ENCODE results near the gene ILKAP. TPM values are rescaled to one million over a fixed set of nuclear protein-coding genes. Genes with fewer than 3 reads are reported as not detected.

The ILKAP gene
- 22.3 TPM for total RNA-seq
- 67.0 TPM for polyA plus RNA-seq
- long read RNA-seq, donor 1, partial matches to known transcripts: 0 of 2 reads
- long read RNA-seq, donor 1, other reads (novel, unspliced or antisense): 0 of 2 reads
- long read RNA-seq, donor 2, transcript ILKAP-201 (12 exons, 1,490 nt): major isoform, 27 of 31 reads
- long read RNA-seq, donor 2, partial matches to known transcripts: 0 of 31 reads
- long read RNA-seq, donor 2, other reads (novel, unspliced or antisense): 0 of 31 reads
- long read RNA-seq, donor 3, transcript ILKAP-201 (12 exons, 1,490 nt): major isoform, 31 of 41 reads
- long read RNA-seq, donor 3, partial matches to known transcripts: 5 of 41 reads
- long read RNA-seq, donor 3, other reads (novel, unspliced or antisense): 0 of 41 reads
- long read RNA-seq, donor 4, transcript ILKAP-201 (12 exons, 1,490 nt): major isoform, 10 of 15 reads
- long read RNA-seq, donor 4, partial matches to known transcripts: 0 of 15 reads
- long read RNA-seq, donor 4, other reads (novel, unspliced or antisense): 0 of 15 reads
- long read RNA-seq, donor 5, transcript ILKAP-201 (12 exons, 1,490 nt): major isoform, 25 of 34 reads
- long read RNA-seq, donor 5, partial matches to known transcripts: 0 of 34 reads
- long read RNA-seq, donor 5, other reads (novel, unspliced or antisense): 0 of 34 reads
- long read RNA-seq, donor 6, transcript ILKAP-201 (12 exons, 1,490 nt): major isoform, 12 of 16 reads
- long read RNA-seq, donor 6, partial matches to known transcripts: 0 of 16 reads
- long read RNA-seq, donor 6, other reads (novel, unspliced or antisense): 0 of 16 reads
- long read RNA-seq, donor 7, transcript ILKAP-201 (12 exons, 1,490 nt): major isoform, 15 of 26 reads
- long read RNA-seq, donor 7, partial matches to known transcripts: 8 of 26 reads
- long read RNA-seq, donor 7, other reads (novel, unspliced or antisense): 0 of 26 reads
- long read RNA-seq, donor 8, transcript ILKAP-201 (12 exons, 1,490 nt): major isoform, 5 of 6 reads
- long read RNA-seq, donor 8, partial matches to known transcripts: 0 of 6 reads
- long read RNA-seq, donor 8, other reads (novel, unspliced or antisense): 0 of 6 reads
- long read RNA-seq, donor 9, transcript ILKAP-201 (12 exons, 1,490 nt): major isoform, 12 of 14 reads
- long read RNA-seq, donor 9, partial matches to known transcripts: 0 of 14 reads
- long read RNA-seq, donor 9, other reads (novel, unspliced or antisense): 0 of 14 reads
- long read RNA-seq, donor 10, transcript ILKAP-201 (12 exons, 1,490 nt): major isoform, 8 of 10 reads
- long read RNA-seq, donor 10, partial matches to known transcripts: 0 of 10 reads
- long read RNA-seq, donor 10, other reads (novel, unspliced or antisense): 0 of 10 reads

- peaks cover 8 to 20% of the 10 kb centered on the region in 2 donors for H3K4me1 ChIP-seq (ENCODE audit: control insufficient read depth in 2 of 2, insufficient read depth in 2 of 2, low read length in 2 of 2)
- under 1% methylated on average over 126 of the region's 126 CpGs for WGBS
- DNase-seq (ENCODE audit: low read depth in 6 of 9, low spot score in 9 of 9): peak; percentile 31 to 90 (median 76)
- H3K27ac ChIP-seq (ENCODE audit: low read depth in 1 of 2, low read length in 1 of 2): peak within 1 kb of the TSS; percentile 32 to 92
- H3K36me3 ChIP-seq (ENCODE audit: control insufficient read depth in 2 of 2, insufficient read depth in 2 of 2, low read length in 1 of 2): no peaks in the 10 kb centered on the region
- no peaks in the 10 kb centered on the region for H3K9me3 ChIP-seq (ENCODE audit: control insufficient read depth in 2 of 2, insufficient read depth in 1 of 2, low read length in 1 of 2)
- peaks cover 0 to 7% of the 10 kb centered on the region in 2 donors for H3K27me3 ChIP-seq (ENCODE audit: control insufficient read depth in 2 of 2, insufficient read depth in 1 of 2, low read length in 1 of 2)
- peak within 1 kb of the TSS; percentile 70 to 79 for H3K4me3 ChIP-seq (ENCODE audit: low read length in 2 of 2)
Observed at GRCh38 chr2:238203094-238203972, at the start of gene ILKAP. Gene ILKAP (minus strand): TSS chr2:238203695. CDS start chr2:238203553, 142 bp downstream.

- WGBS: 98% methylated on average over 35 of the region's 35 CpGs
- no peaks in the 10 kb centered on the region for H3K9me3 ChIP-seq (ENCODE audit: control insufficient read depth in 2 of 2, insufficient read depth in 1 of 2, low read length in 1 of 2)
- H3K27me3 ChIP-seq (ENCODE audit: control insufficient read depth in 2 of 2, insufficient read depth in 1 of 2, low read length in 1 of 2): no peaks in the 10 kb centered on the region
- H3K36me3 ChIP-seq (ENCODE audit: control insufficient read depth in 2 of 2, insufficient read depth in 2 of 2, low read length in 1 of 2): peaks cover 41 to 49% of the 10 kb centered on the region in 2 donors
- DNase-seq (ENCODE audit: low read depth in 6 of 9, low spot score in 9 of 9): no peak
- H3K4me3 ChIP-seq (ENCODE audit: low read length in 2 of 2): no peak overlapping the region
- no peak overlapping the region for H3K27ac ChIP-seq (ENCODE audit: low read depth in 1 of 2, low read length in 1 of 2)
- no peaks in the 10 kb centered on the region for H3K4me1 ChIP-seq (ENCODE audit: control insufficient read depth in 2 of 2, insufficient read depth in 2 of 2, low read length in 2 of 2)
Observed at GRCh38 chr2:238252766-238253630, 49.5 kb upstream of the ILKAP start.

- Histone ChIP-seq H3K36me3 (ENCODE audit: control insufficient read depth in 2 of 2, insufficient read depth in 2 of 2, low read length in 1 of 2) (peaks cover 35 to 45% of the 10 kb centered on the region in 2 donors), H3K9me3 (ENCODE audit: control insufficient read depth in 2 of 2, insufficient read depth in 1 of 2, low read length in 1 of 2) (no peaks in the 10 kb centered on the region), H3K27me3 (ENCODE audit: control insufficient read depth in 2 of 2, insufficient read depth in 1 of 2, low read length in 1 of 2) (no peaks in the 10 kb centered on the region), H3K4me3 (ENCODE audit: low read length in 2 of 2) (no peak overlapping the region), H3K4me1 (ENCODE audit: control insufficient read depth in 2 of 2, insufficient read depth in 2 of 2, low read length in 2 of 2) (no peaks in the 10 kb centered on the region), H3K27ac (ENCODE audit: low read depth in 1 of 2, low read length in 1 of 2) (no peak overlapping the region)
- no peak for DNase-seq (ENCODE audit: low read depth in 6 of 9, low spot score in 9 of 9)
- 96% methylated on average over 11 of the region's 11 CpGs for WGBS
Observed at GRCh38 chr2:238251986-238252385, 48.5 kb upstream of the ILKAP start.

GRCh38 chr2:238251331-238251730 lies 47.8 kb upstream of the ILKAP start:
- no peaks in the 10 kb centered on the region for H3K4me1 ChIP-seq (ENCODE audit: control insufficient read depth in 2 of 2, insufficient read depth in 2 of 2, low read length in 2 of 2)

GRCh38 chr2:238250896-238251295 lies 47.4 kb upstream of the ILKAP start:
- no peak for DNase-seq (ENCODE audit: low read depth in 6 of 9, low spot score in 9 of 9)
- WGBS: 99% methylated on average over 7 of the region's 7 CpGs
- no peaks in the 10 kb centered on the region for H3K27me3 ChIP-seq (ENCODE audit: control insufficient read depth in 2 of 2, insufficient read depth in 1 of 2, low read length in 1 of 2)
- H3K27ac ChIP-seq (ENCODE audit: low read depth in 1 of 2, low read length in 1 of 2): no peak overlapping the region
- no peaks in the 10 kb centered on the region for H3K9me3 ChIP-seq (ENCODE audit: control insufficient read depth in 2 of 2, insufficient read depth in 1 of 2, low read length in 1 of 2)
- no peak overlapping the region for H3K4me3 ChIP-seq (ENCODE audit: low read length in 2 of 2)
- no peaks in the 10 kb centered on the region for H3K4me1 ChIP-seq (ENCODE audit: control insufficient read depth in 2 of 2, insufficient read depth in 2 of 2, low read length in 2 of 2)
- H3K36me3 ChIP-seq (ENCODE audit: control insufficient read depth in 2 of 2, insufficient read depth in 2 of 2, low read length in 1 of 2): peaks cover 35 to 42% of the 10 kb centered on the region in 2 donors

More at GRCh38 chr2:238251331-238251730, 47.8 kb upstream of the ILKAP start:
- no peaks in the 10 kb centered on the region for H3K27me3 ChIP-seq (ENCODE audit: control insufficient read depth in 2 of 2, insufficient read depth in 1 of 2, low read length in 1 of 2)
- peaks cover 34 to 45% of the 10 kb centered on the region in 2 donors for H3K36me3 ChIP-seq (ENCODE audit: control insufficient read depth in 2 of 2, insufficient read depth in 2 of 2, low read length in 1 of 2)
- H3K27ac ChIP-seq (ENCODE audit: low read depth in 1 of 2, low read length in 1 of 2): no peak overlapping the region
- DNase-seq (ENCODE audit: low read depth in 6 of 9, low spot score in 9 of 9): no peak
- H3K4me3 ChIP-seq (ENCODE audit: low read length in 2 of 2): no peak overlapping the region
- H3K9me3 ChIP-seq (ENCODE audit: control insufficient read depth in 2 of 2, insufficient read depth in 1 of 2, low read length in 1 of 2): no peaks in the 10 kb centered on the region
- over 99% methylated on average over 12 of the region's 12 CpGs for WGBS

- Histone ChIP-seq H3K36me3 (ENCODE audit: control insufficient read depth in 2 of 2, insufficient read depth in 2 of 2, low read length in 1 of 2) (peaks cover 22 to 25% of the 10 kb centered on the region in 2 donors), H3K27me3 (ENCODE audit: control insufficient read depth in 2 of 2, insufficient read depth in 1 of 2, low read length in 1 of 2) (no peaks in the 10 kb centered on the region), H3K27ac (ENCODE audit: low read depth in 1 of 2, low read length in 1 of 2) (no peak overlapping the region), H3K9me3 (ENCODE audit: control insufficient read depth in 2 of 2, insufficient read depth in 1 of 2, low read length in 1 of 2) (no peaks in the 10 kb centered on the region), H3K4me1 (ENCODE audit: control insufficient read depth in 2 of 2, insufficient read depth in 2 of 2, low read length in 2 of 2) (no peaks in the 10 kb centered on the region), H3K4me3 (ENCODE audit: low read length in 2 of 2) (no peak overlapping the region)
- no peak for DNase-seq (ENCODE audit: low read depth in 6 of 9, low spot score in 9 of 9)
- 90% methylated on average over 10 of the region's 10 CpGs for WGBS
Observed at GRCh38 chr2:238247841-238248453, 44.5 kb upstream of the ILKAP start.

GRCh38 chr2:238247002-238247822 lies 43.7 kb upstream of the ILKAP start:
- no peak for DNase-seq (ENCODE audit: low read depth in 6 of 9, low spot score in 9 of 9)
- 96% methylated on average over 13 of the region's 13 CpGs for WGBS
- Histone ChIP-seq H3K9me3 (ENCODE audit: control insufficient read depth in 2 of 2, insufficient read depth in 1 of 2, low read length in 1 of 2) (no peaks in the 10 kb centered on the region), H3K27me3 (ENCODE audit: control insufficient read depth in 2 of 2, insufficient read depth in 1 of 2, low read length in 1 of 2) (peaks cover 0 to 6% of the 10 kb centered on the region in 2 donors), H3K4me1 (ENCODE audit: control insufficient read depth in 2 of 2, insufficient read depth in 2 of 2, low read length in 2 of 2) (no peaks in the 10 kb centered on the region), H3K4me3 (ENCODE audit: low read length in 2 of 2) (no peak overlapping the region), H3K36me3 (ENCODE audit: control insufficient read depth in 2 of 2, insufficient read depth in 2 of 2, low read length in 1 of 2) (peaks cover 15 to 19% of the 10 kb centered on the region in 2 donors), H3K27ac (ENCODE audit: low read depth in 1 of 2, low read length in 1 of 2) (no peak overlapping the region)

All from thymus (tissue), 14 donors.